HFFc6 (cell line): ENCODE data around the gene MSRB3. TPM values are rescaled to one million over a fixed set of nuclear protein-coding genes. Genes with fewer than 3 reads are reported as not detected.

Experiments used
- DNase-seq: peaks from one replicate; pipeline ENCODE4 v3.0.0-alpha.2; 2018
- H3K27ac Mint-ChIP-seq: 2 replicates; pipeline ENCODE4 v1.8.0; 2020; ENCODE audit warnings: mild to moderate bottlenecking, mixed read lengths
- H3K27me3 Mint-ChIP-seq: 2 replicates; pipeline ENCODE4 v1.8.0; 2021; ENCODE audit warnings: mild to moderate bottlenecking, moderate library complexity, mixed read lengths; ENCODE audit not compliant: insufficient read depth
- H3K36me3 Mint-ChIP-seq: 2 replicates; pipeline ENCODE4 v1.8.0; 2021; ENCODE audit warnings: low read depth, mixed read lengths
- H3K4me1 Mint-ChIP-seq: 2 replicates; pipeline ENCODE4 v1.8.0; 2020; ENCODE audit warnings: low read depth, mixed read lengths
- H3K4me3 Mint-ChIP-seq: 2 replicates; pipeline ENCODE4 v1.8.0; 2020; ENCODE audit warnings: mild to moderate bottlenecking, moderate library complexity, mixed read lengths
- H3K9me3 Mint-ChIP-seq: 2 replicates; pipeline ENCODE4 v1.8.0; 2020; ENCODE audit warnings: mild to moderate bottlenecking, mixed read lengths
- total RNA-seq, 6 experiments: library from RNA; stranded (reverse); fragmentation: NEBNext Ultra II Directional; extraction: Animal tissue kit (Norgen Biotek cat#: 25700); gene quantifications; 2 replicates in 1 of 6; 3 replicates in 5 of 6; pipeline ENCODE4 v1.2.3, GENCODE V29; 2021
- TF ChIP-seq, protein P1 (sequence below): fragments of 200-600 bp; sonication (generic); IDR thresholded peaks from 2 replicates; pipeline ENCODE4 v1.5.0; 2021; ENCODE audit warnings: antibody characterized with exemption, mild to moderate bottlenecking

MSRB3 gene
- total RNA-seq, 6 experiments from 2014 or later, result 108 to 143 (median 127) TPM

DNA sequence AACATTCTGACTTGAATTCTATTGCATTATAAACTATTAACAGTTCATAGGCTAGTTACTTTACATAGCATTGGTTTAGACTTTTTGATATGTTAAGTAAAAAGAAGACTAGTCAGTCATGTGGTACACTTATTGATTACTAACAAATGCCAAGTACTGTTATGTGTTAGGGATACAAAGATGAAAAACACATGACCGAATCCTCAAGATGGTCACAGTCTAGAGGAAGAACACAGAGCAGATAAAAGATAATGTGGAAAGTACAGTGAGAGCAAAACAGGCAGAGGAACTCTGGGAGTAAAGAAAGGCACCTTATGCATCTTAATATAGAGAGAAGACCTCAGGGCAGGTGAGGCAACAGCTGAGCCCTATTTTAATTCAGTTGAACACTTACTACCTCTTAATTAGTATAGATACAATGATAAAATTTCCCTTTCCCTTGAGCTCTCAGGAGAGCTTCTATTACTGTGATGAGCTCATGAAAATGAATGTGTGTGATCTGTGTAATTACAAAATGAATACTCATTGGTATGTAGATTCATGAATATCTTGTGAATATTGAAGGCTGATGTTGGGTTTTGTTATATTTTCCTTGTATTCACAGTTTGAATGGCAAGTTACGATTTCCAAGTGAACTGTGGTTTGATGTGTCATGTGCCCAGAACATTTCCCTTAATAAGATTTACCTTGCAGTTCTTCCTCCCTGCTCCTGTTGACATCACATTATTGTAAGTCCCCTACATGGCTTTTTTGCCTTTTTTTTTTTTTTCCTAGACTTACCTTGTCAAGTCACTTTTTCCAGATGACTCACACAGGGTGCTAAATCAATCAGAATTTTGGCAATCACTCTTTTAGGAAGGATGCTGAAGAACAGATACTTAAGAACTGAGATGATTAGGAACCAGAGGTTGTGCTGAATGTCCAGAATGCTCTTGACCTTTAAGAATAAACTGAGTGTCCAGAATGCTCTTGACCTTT is 29.5 kb upstream of the MSRB3 start:
- no peaks in the 10 kb centered on the region; the same call in 1 of the 2 replicates for H3K27me3 Mint-ChIP-seq
- H3K27ac Mint-ChIP-seq, result no peak overlapping the region
- H3K4me1 Mint-ChIP-seq, result peaks cover 7% of the 10 kb centered on the region
- no peak for DNase-seq
- no peak overlapping the region for H3K4me3 Mint-ChIP-seq
- TF ChIP-seq, protein P1, sequence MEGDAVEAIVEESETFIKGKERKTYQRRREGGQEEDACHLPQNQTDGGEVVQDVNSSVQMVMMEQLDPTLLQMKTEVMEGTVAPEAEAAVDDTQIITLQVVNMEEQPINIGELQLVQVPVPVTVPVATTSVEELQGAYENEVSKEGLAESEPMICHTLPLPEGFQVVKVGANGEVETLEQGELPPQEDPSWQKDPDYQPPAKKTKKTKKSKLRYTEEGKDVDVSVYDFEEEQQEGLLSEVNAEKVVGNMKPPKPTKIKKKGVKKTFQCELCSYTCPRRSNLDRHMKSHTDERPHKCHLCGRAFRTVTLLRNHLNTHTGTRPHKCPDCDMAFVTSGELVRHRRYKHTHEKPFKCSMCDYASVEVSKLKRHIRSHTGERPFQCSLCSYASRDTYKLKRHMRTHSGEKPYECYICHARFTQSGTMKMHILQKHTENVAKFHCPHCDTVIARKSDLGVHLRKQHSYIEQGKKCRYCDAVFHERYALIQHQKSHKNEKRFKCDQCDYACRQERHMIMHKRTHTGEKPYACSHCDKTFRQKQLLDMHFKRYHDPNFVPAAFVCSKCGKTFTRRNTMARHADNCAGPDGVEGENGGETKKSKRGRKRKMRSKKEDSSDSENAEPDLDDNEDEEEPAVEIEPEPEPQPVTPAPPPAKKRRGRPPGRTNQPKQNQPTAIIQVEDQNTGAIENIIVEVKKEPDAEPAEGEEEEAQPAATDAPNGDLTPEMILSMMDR, result no peak
- peaks cover 20% of the 10 kb centered on the region for H3K36me3 Mint-ChIP-seq
- H3K9me3 Mint-ChIP-seq, result no peaks in the 10 kb centered on the region

DNA sequence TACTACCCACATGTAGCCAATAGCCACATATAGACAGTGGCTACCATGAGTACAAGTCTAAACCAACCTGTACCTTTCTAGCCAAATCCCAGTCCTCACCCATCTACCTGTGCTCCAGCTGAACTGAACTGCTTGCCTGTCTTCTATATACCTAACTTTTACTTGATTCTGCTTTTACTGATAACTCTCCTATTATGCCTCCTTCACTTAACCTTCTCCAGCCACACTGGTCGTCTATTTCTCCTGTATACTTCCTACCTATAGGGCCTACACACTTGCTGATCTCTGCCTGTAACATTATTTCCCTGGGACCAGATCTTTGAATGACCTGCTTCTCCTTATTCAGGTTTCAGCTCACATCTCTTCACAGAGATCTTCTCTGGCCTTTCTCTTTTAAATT is 26.0 kb upstream of the MSRB3 start:
- peaks cover 13% of the 10 kb centered on the region for H3K36me3 Mint-ChIP-seq
- no peaks in the 10 kb centered on the region; the same call in 1 of the 2 replicates for H3K27me3 Mint-ChIP-seq
- no peak overlapping the region for H3K4me3 Mint-ChIP-seq
- TF ChIP-seq, protein P1, result no peak
- no peak overlapping the region for H3K27ac Mint-ChIP-seq
- H3K9me3 Mint-ChIP-seq, result no peaks in the 10 kb centered on the region
- no peak for DNase-seq
- H3K4me1 Mint-ChIP-seq, result no peaks in the 10 kb centered on the region

DNA sequence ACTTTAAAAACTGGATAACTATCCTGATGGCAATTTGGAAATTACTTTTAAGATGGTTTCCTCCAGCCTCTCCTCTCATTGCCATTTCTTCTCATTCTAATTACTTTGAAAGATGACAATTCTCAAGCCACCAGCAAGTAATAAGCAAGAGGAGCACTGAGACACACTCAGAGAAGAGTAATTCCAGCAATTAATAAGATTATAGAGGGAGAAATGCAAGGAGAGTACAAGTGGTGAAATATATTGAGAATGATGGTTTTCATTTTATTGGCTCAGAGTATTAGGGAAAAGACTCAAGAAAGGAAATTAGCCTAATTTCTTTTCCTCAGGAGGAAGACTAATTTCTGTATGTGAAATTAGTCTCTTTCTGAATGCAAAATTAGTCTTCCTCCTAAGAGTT is 20.5 kb upstream of the MSRB3 start:
- no peak for DNase-seq
- no peaks in the 10 kb centered on the region for H3K9me3 Mint-ChIP-seq
- no peaks in the 10 kb centered on the region for H3K36me3 Mint-ChIP-seq
- H3K27ac Mint-ChIP-seq, result no peak overlapping the region
- TF ChIP-seq, protein P1, result no peak
- H3K27me3 Mint-ChIP-seq, result no peaks in the 10 kb centered on the region
- no peak overlapping the region for H3K4me3 Mint-ChIP-seq
- H3K4me1 Mint-ChIP-seq, result no peaks in the 10 kb centered on the region

DNA sequence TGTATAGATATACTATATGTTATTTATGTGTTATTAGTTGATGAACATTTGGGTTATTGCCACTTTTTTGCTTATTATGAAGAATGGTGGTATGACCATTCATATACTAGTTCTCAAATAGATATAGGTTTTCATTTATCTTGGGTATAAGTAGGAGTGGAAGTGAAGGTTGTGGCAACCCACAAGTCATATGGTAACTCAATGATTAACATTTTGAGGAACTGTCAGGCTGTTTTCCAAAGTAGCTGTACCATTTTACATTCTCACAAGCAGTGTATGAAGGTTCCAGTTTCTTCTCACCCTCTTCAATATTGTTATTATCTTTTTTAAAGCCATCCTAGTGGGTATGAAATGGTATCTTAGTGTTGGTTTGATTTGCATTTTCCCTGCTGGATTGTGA is 19.0 kb upstream of the MSRB3 start:
- H3K27me3 Mint-ChIP-seq, result no peaks in the 10 kb centered on the region
- no peaks in the 10 kb centered on the region for H3K4me1 Mint-ChIP-seq
- H3K36me3 Mint-ChIP-seq, result no peaks in the 10 kb centered on the region
- H3K4me3 Mint-ChIP-seq, result no peak overlapping the region
- no peak for DNase-seq
- H3K9me3 Mint-ChIP-seq, result no peaks in the 10 kb centered on the region
- no peak overlapping the region for H3K27ac Mint-ChIP-seq
- TF ChIP-seq, protein P1, result no peak

DNA sequence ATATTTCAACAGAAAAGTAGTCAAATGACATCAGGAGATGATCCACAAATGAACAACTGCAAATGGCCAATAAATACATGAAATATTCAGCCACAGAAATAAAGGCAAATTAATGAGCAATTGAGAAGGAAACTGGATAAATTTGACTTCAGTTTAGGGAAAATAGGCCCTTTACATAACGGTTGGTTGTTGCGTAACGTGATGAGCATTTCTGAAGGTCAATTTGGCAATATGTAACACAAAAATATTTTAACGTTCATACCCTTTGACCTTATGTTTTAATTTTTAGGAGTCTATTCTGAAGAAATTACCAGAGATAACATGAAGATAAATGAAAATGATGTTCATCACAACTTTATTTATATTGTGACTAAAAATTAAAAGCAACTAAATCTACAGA is 14.7 kb upstream of the MSRB3 start:
- no peaks in the 10 kb centered on the region for H3K4me1 Mint-ChIP-seq
- H3K27me3 Mint-ChIP-seq, result no peaks in the 10 kb centered on the region
- no peaks in the 10 kb centered on the region for H3K36me3 Mint-ChIP-seq
- no peak overlapping the region for H3K4me3 Mint-ChIP-seq
- no peaks in the 10 kb centered on the region for H3K9me3 Mint-ChIP-seq
- DNase-seq, result no peak
- no peak overlapping the region for H3K27ac Mint-ChIP-seq
- TF ChIP-seq, protein P1, result no peak
